Erythroblast (primary cell): ENCODE data around the gene CTSF.
A peak's percentile ranks its signal among the peaks of the same experiment; 100 is the strongest.

Source experiments
- DNase-seq, 2 experiments: peaks; one replicate each; lab custom pipeline; 2025; lab: John Stamatoyannopoulos, UW
- GATA1 ChIP-seq: IDR thresholded peaks from 2 replicates; pipeline ENCODE4 v1.6.1; 2011; ENCODE audit warnings: low read depth, mild to moderate bottlenecking, control low read depth, low read length, moderate library complexity
- POLR2A ChIP-seq: IDR thresholded peaks from 2 replicates; pipeline ENCODE4 v1.6.1; 2011; ENCODE audit warnings: mild to moderate bottlenecking, low read length

Gene CTSF

DNA sequence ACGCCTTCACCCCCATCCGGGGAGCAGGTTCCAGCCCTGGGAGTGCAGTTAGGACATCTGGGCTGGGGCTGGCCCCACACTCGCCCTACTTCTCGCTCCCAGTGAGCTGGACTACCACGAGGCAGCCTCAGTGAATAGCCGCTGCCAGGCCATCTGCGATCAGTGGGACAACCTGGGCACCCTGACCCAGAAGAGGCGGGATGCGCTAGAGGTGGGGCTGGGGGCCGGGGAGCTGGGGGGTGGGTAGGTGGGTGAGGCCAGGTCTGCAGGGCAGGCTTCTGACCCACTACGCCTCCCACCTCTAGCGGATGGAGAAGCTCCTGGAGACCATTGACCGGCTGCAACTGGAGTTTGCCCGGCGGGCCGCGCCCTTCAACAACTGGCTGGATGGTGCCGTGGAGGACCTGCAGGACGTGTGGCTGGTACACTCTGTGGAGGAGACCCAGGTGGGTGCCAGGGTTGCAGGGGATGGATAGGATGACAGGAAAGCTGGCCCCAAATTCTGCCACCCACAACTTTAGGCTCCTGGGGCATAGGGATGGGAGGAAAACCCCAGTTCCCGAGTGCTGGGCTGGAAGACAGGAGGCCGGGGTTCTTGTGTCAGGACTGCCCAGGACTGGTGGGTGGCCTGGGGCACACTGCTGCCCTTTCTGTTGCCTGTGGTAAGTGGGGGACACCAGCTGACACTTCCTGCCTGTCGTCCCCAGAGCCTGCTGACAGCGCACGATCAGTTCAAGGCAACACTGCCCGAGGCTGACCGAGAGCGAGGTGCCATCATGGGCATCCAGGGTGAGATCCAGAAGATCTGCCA is 8.3 kb downstream of the CTSF start:
- no peak for DNase-seq
- TF ChIP-seq POLR2A (no peak), GATA1 (no peak)

DNA sequence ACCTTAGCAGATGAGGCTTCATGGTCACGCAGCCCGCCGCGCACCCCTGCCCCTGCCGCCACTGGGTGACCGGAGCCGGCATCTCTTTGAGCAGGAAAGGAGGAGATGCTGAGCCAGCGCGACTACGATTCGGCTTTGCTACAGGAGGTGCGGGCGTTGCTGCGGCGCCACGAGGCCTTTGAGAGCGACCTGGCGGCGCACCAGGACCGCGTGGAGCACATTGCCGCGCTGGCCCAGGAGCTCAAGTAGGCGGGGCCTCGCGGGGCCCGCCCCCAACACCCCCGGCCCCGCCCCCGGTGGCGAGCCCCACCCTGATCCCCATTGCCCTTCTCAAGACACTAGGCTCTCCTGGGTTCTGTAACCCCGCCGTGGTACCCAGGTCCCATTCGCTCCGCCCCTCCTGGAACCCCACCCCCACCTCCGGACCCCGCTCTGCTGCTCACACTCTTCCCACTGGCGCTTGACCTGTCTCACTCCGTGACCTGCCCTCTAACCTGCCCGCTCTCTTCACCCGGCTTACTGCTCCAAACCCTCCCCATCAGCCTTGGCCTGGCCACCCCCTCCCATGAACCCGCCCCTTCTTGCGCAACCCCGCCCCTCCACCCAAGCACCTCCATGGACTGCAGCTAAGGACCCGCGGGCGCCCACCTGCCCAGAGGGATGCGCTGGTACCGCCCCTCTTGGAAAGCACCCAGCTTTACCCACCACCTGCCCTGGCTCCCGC is 9.1 kb downstream of the CTSF start:
- TF ChIP-seq POLR2A (no peak), GATA1 (no peak)
- DNase-seq = peak; percentile 58 to 63

DNA sequence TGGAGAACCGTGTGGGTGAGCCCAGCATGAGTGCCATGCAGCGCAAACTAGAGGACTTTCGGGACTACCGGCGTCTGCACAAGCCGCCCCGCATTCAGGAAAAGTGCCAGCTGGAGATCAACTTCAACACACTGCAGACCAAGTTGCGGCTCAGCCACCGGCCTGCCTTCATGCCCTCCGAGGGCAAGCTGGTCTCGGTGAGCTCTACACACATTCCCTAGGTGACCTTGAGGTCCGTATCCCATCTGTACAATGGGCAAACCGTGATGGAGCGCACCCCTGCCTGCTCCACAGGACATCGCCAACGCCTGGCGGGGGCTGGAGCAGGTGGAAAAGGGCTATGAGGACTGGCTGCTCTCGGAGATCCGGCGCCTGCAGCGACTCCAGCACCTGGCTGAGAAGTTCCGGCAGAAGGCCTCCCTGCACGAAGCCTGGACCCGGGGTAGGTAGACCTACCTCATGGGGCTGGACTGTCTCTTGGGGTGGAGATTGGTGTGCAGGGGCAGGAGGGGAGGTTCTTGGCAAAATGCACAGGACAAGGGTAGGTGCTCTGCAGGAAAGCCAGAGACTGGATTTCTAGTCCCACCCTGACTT is 10.6 kb downstream of the CTSF start:
- TF ChIP-seq GATA1 = no peak
- no peak for TF ChIP-seq POLR2A
- no peak for DNase-seq

DNA sequence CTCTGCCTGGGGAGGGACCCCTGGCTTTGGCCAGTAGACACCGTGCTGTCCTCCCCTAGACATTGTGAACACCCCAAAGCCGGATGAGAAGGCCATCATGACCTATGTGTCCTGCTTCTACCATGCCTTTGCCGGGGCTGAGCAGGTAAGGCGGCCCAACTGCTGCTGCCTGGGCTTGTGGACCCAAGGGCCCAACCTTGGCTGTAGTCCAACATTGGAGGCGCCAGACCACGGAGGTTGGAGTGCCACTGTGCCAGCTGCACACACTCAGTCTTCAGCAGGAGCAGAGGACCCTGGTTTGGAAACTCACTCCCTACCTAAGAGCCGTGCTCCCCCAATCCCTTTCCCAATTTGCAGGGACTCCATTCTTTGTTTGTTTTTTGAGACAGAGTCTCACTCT is 12.3 kb downstream of the CTSF start:
- no peak for DNase-seq
- TF ChIP-seq POLR2A (no peak), GATA1 (no peak)

DNA sequence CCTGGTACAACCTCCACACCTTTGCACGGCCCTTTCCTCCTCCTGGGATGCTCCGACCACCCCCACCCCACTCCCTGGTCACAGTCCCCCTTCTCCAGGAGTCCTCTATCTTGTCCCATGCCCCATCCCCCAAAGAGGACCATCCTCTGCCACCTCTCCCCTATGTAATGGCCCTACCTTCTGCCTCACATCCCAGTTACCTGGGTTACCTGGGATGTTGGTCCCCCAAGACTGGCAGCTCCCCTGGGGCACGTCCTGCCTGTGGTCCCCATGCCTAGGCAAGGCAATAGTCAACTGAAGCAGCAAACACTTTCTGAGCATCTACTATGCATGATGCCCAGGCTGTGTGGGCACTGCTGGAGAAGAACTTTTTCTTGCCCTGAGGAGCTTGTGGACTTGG is 13.0 kb downstream of the CTSF start:
- no peak for TF ChIP-seq GATA1
- no peak for TF ChIP-seq POLR2A
- no peak for DNase-seq

DNA sequence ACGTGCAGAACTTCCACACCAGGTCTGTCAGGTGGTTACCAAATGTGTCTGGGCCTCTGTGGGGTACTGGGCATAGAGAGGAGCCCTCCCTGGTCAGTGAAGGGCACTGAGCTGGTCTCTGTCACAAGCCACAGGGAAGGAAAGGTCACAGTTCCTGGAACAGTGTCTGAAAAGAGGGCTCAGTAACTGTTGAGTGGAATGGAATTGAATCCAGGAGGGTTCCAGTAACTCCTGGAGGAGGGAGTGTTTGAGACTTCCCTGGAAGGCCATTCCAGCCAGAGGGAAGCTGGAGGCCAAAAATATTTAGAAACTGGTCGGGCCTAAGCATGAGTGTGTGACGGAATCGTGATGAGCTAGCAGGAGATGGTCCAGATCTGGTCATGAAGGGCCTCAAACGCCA is 13.8 kb downstream of the CTSF start:
- TF ChIP-seq POLR2A (no peak), GATA1 (no peak)
- DNase-seq = no peak

DNA sequence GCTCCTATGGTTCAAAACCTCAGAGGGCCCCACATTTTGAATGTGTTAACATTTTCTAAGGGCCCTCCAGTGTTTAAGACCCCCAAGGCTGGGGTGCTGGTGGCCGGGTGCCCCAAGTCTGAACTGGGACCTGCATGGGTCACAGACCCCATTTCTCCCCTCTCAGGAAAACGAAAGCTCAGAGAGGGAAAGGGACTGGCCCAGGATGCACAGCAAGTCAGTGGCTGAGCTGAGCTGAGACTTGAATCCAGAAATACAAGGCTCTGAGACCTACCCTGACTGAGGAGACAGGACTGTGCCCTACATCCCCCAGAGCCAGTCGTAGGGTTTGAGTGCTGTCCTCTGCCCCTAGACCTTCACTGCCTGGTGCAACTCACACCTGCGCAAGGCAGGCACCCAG is 17.5 kb downstream of the CTSF start:
- TF ChIP-seq GATA1 (no peak), POLR2A (no peak)
- DNase-seq = no peak

DNA sequence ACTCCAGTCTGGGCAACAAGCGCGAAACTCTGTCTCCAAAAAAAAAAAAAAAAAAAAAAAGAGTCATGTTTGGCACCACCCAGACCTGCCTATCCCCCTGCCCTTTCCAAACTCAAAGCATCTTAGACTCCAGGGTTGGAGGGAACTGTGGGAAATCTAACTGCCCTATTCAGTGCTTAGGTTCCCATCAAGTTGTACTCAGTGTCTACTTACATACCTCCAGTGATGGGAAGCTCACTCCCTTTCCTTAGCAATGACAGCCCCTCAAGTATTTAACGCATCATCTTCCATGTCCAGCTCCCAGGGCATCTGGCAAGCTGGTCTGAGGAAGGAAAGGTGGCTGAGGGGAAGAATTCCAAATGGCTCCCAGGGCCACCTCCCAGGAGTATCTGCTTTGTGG is 18.7 kb downstream of the CTSF start:
- TF ChIP-seq GATA1 (no peak), POLR2A (no peak)
- no peak for DNase-seq

DNA sequence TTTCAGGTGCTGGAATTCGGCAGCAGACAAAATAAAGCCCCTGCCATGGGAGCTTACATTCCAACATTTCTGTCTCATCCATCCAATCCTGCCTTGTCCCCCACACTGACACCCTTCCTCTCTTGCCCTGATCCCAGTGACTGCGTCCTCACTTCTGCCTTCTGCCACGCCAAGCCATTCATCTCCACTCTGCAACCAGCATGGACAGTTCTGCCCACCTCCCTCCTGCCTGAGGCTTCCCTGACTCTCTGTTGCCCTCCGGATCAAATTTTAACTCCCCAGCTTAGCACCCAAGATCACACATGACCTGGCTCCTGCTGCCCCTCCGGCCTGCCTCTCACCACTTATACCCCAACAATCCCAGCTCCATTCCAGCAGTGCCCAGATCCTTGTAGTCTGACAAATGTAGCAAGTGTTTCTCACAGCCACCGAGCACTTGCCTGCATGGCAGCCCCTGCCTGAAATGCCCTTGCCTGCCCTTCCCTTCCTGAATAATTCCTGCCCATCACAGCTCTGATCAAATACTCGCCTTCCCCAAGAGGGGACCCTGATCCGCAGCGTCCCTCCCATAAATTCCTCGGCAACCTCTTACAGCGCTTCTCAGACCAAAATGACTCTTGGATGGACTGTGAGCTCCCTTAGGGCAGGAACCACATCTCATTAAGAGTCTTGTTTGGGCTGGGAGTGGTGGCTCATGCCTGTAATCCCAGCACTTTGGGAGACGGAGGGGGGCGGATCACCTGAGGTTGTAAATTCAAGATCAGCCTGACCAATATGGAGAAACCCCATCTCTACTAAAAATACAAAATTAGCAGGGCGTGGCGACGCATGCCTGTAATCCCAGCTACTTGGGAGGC is 19.4 kb downstream of the CTSF start:
- no peak for DNase-seq
- no peak for TF ChIP-seq GATA1
- no peak for TF ChIP-seq POLR2A

DNA sequence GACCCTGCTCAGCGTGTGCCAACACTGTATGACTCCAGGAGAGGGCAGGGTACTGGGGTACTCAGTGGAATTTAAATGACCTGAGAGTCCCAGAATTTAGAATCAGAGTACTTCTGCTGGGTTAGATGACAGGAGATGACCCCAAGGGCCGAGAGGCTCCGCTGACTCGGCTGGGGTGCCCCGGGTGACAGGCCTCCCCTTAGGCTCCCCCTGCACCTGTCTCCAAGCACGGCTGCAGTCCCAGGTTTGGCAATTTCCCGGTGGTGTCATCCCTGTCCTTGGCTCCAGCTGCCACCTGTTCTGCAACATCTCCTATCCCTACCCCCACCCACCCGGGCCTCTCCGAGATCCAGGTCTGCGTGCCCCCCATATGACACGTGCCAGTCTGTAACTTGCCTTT is 20.4 kb downstream of the CTSF start:
- TF ChIP-seq GATA1 (no peak), POLR2A (no peak)
- no peak for DNase-seq

DNA sequence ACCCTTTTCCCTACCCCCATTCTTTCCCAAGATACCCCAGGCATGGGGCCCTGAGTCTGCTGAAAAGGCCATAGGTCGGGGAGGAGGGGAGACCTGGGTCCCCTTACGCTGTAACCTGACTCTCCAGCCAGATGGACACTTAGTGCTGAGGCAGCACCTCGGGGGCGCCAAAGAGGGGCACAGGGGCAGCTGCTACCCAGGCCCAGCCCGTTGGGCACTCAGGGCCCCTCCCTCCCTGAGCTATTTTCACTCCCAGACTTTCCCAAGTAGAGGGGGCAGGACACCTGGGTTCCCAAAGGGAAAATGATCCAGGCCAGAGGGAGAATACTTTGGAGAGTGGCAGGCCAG is 20.8 kb downstream of the CTSF start:
- no peak for DNase-seq
- TF ChIP-seq GATA1 (no peak), POLR2A (no peak)

DNA sequence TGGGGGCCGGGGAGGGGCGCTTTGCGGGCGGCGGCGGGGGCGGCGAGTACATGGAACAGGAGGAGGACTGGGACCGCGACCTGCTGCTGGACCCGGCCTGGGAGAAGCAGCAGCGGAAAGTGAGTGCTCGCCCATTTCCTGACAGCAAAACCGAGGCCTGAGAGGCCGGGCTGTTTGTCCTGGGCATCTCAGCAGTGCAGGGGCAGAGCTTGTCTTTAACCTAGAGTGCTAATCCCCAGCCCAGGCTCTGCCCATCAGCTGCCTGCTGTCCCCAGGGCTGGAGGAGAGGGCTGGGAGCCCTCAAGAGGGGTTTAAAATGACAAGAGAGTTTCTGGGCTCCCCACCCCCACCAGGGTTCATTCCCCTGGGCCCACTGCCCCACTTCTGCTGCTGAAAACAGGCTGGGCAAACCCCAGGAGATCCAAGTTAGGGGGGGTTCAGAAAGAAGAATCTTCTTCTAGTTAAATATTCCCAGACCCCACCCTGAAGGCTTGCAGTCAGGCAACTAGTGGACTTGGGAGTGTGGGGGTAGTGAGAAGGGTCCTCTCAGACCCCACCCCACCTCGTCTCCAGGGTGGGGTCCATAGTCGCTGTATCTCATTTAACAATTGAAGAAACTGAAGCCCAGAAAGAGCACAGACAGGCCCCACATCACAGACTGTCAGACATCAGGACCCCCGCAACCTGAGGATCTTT is 21.3 kb downstream of the CTSF start:
- TF ChIP-seq POLR2A (no peak), GATA1 (no peak)
- no peak for DNase-seq
